ENCODE data around the gene POU2F3. TPM values are rescaled to one million over a fixed set of nuclear protein-coding genes. Genes with fewer than 3 reads are reported as not detected.
A peak's percentile ranks its signal among the peaks of the same experiment; 100 is the strongest.

POU2F3 gene
- total and polyA plus RNA-seq, 2 of the 13 experiments (the other 11 are each of a cell fraction or from before 2014, with no cell fraction given) = not detected

DNA sequence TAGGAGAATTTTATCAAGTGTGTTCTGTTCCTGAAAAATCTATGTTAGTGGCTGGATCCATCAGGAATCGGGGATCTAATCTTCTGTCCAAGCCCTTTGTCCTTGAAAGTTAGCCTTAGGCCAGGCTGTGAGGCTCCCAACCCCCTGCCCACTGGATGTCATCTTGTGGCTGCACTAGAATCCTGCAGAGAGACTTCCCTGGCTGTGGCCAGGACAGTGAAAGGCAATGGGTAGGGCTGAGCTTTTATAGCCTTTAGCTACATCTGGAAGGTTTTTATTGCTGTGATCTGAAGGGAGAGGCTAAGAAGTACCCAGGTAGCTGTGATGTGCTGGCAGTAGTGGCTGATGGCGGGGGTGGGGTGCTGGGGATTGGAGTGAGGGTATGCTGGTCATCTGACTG, 27.0 kb upstream of the POU2F3 start:
- H3K79me2 ChIP-seq (ENCODE audit: insufficient read depth, low read length) = peaks cover 40% of the 10 kb centered on the region
- peak overlapping the region; percentile 97 for H3K4me2 ChIP-seq (ENCODE audit: low read depth, low read length)
- TF ChIP-seq SAP130 (CRISPR knock-in tag; IDR thresholded peaks at IDR 0.05; ENCODE audit: low read depth) (peak; percentile 39; the same call in 1 of the 2 replicates), ZNF317 (CRISPR knock-in tag; IDR thresholded peaks at IDR 0.05) (no peak), HNF4A (CRISPR knock-in tag; IDR thresholded peaks at IDR 0.05) (no peak), ARNT (IDR thresholded peaks at IDR 0.05) (no peak), CCDC6 (CRISPR knock-in tag; IDR thresholded peaks at IDR 0.05) (no peak), ELF4 (CRISPR knock-in tag; IDR thresholded peaks at IDR 0.05; ENCODE audit: borderline replicate concordance) (no peak), KDM5B (CRISPR knock-in tag; IDR thresholded peaks at IDR 0.05; ENCODE audit: borderline replicate concordance) (no peak), CBX5 (CRISPR knock-in tag; IDR thresholded peaks at IDR 0.05; ENCODE audit: borderline replicate concordance) (no peak), ZFY (CRISPR knock-in tag; IDR thresholded peaks at IDR 0.05) (0 out of 2 replicates have a peak, but pooled peaks have one; percentile 11), STAG1 (CRISPR knock-in tag; IDR thresholded peaks at IDR 0.05) (0 out of 2 replicates have a peak, but pooled peaks have one; percentile 12), ARNT2 (CRISPR knock-in tag; IDR thresholded peaks at IDR 0.05; ENCODE audit: low read depth) (no peak)
- TF ChIP-seq, protein P1, sequence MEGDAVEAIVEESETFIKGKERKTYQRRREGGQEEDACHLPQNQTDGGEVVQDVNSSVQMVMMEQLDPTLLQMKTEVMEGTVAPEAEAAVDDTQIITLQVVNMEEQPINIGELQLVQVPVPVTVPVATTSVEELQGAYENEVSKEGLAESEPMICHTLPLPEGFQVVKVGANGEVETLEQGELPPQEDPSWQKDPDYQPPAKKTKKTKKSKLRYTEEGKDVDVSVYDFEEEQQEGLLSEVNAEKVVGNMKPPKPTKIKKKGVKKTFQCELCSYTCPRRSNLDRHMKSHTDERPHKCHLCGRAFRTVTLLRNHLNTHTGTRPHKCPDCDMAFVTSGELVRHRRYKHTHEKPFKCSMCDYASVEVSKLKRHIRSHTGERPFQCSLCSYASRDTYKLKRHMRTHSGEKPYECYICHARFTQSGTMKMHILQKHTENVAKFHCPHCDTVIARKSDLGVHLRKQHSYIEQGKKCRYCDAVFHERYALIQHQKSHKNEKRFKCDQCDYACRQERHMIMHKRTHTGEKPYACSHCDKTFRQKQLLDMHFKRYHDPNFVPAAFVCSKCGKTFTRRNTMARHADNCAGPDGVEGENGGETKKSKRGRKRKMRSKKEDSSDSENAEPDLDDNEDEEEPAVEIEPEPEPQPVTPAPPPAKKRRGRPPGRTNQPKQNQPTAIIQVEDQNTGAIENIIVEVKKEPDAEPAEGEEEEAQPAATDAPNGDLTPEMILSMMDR (CRISPR knock-in tag; IDR thresholded peaks at IDR 0.05) = peak; percentile 31
- TF ChIP-seq, protein P2, sequence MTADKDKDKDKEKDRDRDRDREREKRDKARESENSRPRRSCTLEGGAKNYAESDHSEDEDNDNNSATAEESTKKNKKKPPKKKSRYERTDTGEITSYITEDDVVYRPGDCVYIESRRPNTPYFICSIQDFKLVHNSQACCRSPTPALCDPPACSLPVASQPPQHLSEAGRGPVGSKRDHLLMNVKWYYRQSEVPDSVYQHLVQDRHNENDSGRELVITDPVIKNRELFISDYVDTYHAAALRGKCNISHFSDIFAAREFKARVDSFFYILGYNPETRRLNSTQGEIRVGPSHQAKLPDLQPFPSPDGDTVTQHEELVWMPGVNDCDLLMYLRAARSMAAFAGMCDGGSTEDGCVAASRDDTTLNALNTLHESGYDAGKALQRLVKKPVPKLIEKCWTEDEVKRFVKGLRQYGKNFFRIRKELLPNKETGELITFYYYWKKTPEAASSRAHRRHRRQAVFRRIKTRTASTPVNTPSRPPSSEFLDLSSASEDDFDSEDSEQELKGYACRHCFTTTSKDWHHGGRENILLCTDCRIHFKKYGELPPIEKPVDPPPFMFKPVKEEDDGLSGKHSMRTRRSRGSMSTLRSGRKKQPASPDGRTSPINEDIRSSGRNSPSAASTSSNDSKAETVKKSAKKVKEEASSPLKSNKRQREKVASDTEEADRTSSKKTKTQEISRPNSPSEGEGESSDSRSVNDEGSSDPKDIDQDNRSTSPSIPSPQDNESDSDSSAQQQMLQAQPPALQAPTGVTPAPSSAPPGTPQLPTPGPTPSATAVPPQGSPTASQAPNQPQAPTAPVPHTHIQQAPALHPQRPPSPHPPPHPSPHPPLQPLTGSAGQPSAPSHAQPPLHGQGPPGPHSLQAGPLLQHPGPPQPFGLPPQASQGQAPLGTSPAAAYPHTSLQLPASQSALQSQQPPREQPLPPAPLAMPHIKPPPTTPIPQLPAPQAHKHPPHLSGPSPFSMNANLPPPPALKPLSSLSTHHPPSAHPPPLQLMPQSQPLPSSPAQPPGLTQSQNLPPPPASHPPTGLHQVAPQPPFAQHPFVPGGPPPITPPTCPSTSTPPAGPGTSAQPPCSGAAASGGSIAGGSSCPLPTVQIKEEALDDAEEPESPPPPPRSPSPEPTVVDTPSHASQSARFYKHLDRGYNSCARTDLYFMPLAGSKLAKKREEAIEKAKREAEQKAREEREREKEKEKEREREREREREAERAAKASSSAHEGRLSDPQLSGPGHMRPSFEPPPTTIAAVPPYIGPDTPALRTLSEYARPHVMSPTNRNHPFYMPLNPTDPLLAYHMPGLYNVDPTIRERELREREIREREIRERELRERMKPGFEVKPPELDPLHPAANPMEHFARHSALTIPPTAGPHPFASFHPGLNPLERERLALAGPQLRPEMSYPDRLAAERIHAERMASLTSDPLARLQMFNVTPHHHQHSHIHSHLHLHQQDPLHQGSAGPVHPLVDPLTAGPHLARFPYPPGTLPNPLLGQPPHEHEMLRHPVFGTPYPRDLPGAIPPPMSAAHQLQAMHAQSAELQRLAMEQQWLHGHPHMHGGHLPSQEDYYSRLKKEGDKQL (CRISPR knock-in tag; IDR thresholded peaks at IDR 0.05; ENCODE audit: low read depth) = no peak
- TF ChIP-seq, protein P3, sequence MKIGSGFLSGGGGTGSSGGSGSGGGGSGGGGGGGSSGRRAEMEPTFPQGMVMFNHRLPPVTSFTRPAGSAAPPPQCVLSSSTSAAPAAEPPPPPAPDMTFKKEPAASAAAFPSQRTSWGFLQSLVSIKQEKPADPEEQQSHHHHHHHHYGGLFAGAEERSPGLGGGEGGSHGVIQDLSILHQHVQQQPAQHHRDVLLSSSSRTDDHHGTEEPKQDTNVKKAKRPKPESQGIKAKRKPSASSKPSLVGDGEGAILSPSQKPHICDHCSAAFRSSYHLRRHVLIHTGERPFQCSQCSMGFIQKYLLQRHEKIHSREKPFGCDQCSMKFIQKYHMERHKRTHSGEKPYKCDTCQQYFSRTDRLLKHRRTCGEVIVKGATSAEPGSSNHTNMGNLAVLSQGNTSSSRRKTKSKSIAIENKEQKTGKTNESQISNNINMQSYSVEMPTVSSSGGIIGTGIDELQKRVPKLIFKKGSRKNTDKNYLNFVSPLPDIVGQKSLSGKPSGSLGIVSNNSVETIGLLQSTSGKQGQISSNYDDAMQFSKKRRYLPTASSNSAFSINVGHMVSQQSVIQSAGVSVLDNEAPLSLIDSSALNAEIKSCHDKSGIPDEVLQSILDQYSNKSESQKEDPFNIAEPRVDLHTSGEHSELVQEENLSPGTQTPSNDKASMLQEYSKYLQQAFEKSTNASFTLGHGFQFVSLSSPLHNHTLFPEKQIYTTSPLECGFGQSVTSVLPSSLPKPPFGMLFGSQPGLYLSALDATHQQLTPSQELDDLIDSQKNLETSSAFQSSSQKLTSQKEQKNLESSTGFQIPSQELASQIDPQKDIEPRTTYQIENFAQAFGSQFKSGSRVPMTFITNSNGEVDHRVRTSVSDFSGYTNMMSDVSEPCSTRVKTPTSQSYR (CRISPR knock-in tag; IDR thresholded peaks at IDR 0.05; ENCODE audit: borderline replicate concordance) = 0 out of 2 replicates have a peak, but pooled peaks have one; percentile 18

More for the DNA sequence above, 27.0 kb upstream of the POU2F3 start:
- no peaks in the 10 kb centered on the region for H3K27me3 ChIP-seq (ENCODE audit: control insufficient read depth in 1 of 2, insufficient read depth in 2 of 2, low read length in 2 of 2)
- FAIRE-seq = no peak
- BruUV-seq (replicated peaks) = TSS peak; percentile 20
- ChIA-PET CTCF (ENCODE audit: low intra/inter-chr PET ratio, low total read pairs) (interaction anchor here (1.5 kb wide), 1 partner anchor 41 kb away, joined by 3 read pairs; no protein-coding TSS in a partner anchor), POLR2A (interaction anchor here (1.0 to 3.8 kb wide), 5 partner anchors 19 to 123 kb away, joined by 3 to 41 read pairs (median 3); partner anchors contain the start of gene ARHGEF12)
- no peak overlapping the region for H2AFZ ChIP-seq (ENCODE audit: low read length)
- intact Hi-C loops (cut with micrococcal nuclease; ENCODE audit: unreplicated experiment) = loop anchor here (1.0 kb wide), 1 partner anchor 41 kb away; no protein-coding TSS in a partner anchor
- H3K27ac ChIP-seq (ENCODE audit: extremely low read length, insufficient read depth, low read length) = peak overlapping the region; percentile 47
- ATAC-seq = no peak
- peak overlapping the region; percentile 74 to 87 (median 86) for H3K4me3 ChIP-seq (replicated peaks in 1 of 3; ENCODE audit: insufficient read depth in 1 of 3, low read depth in 2 of 3, low read length in 3 of 3)
- H3K9me3 ChIP-seq (ENCODE audit: low read length) = no peaks in the 10 kb centered on the region
- peak overlapping the region; percentile 85 for H3K9ac ChIP-seq (ENCODE audit: insufficient read depth, low read depth, low read length)
- peaks cover 81% of the 10 kb centered on the region for H3K4me1 ChIP-seq (ENCODE audit: insufficient read depth, low read length)
- H4K20me1 ChIP-seq (ENCODE audit: insufficient read depth, low read length) = peaks cover 12% of the 10 kb centered on the region
- in situ Hi-C loops (cut with HindIII; ENCODE audit: extremely low pct_ligation_motif_present, low pct_unique_long_range_greater_than_20kb) = no loop called here
- H3K36me3 ChIP-seq (replicated peaks in 1 of 2; ENCODE audit: control insufficient read depth in 1 of 2, insufficient read depth in 2 of 2, low read length in 2 of 2) = peaks cover 4 to 24% of the 10 kb centered on the region in 2 experiments; a peak in 4 of 5 replicates
- no peak for DNase-seq (ENCODE audit: low spot score)
- 56% methylated on average over 2 of the region's 2 CpGs for WGBS (ENCODE audit: low lambda C conversion rate)
